Smooth muscle cell (in vitro differentiated cells): ENCODE results near the gene PCDH10. TPM values are rescaled to one million over a fixed set of nuclear protein-coding genes. Genes with fewer than 3 reads are reported as not detected.

Experiments used
- DNase-seq: peaks from one replicate; lab custom pipeline; 2025; ENCODE audit not compliant: unreplicated experiment; lab: John Stamatoyannopoulos, UW
- H2AFZ ChIP-seq: fragments of 200-600 bp; sonication (generic); 2 replicates; pipeline ENCODE4 v1.6.0; 2016; ENCODE audit warnings: antibody characterized with exemption, low read depth, mild to moderate bottlenecking
- H3F3A ChIP-seq: fragments of 200-600 bp; sonication (generic); 2 replicates; pipeline ENCODE4 v1.6.0; 2017; ENCODE audit warnings: antibody characterized with exemption, low read depth
- H3K27ac ChIP-seq: fragments of 200-600 bp; sonication (generic); 2 replicates; pipeline ENCODE4 v1.5.1; 2016; ENCODE audit warnings: low read depth, mild to moderate bottlenecking
- H3K27me3 ChIP-seq: fragments of 200-600 bp; sonication (generic); 2 replicates; pipeline ENCODE4 v1.6.1; 2016; ENCODE audit warnings: low read depth, mild to moderate bottlenecking
- H3K36me3 ChIP-seq: fragments of 200-600 bp; sonication (generic); 2 replicates; pipeline ENCODE4 v1.5.1; 2016; ENCODE audit warnings: low read depth
- H3K4me1 ChIP-seq: fragments of 200-600 bp; sonication (generic); 2 replicates; pipeline ENCODE4 v1.5.1; 2016; ENCODE audit warnings: low read depth
- H3K4me2 ChIP-seq: fragments of 200-600 bp; sonication (generic); 2 replicates; pipeline ENCODE4 v1.6.0; 2016; ENCODE audit warnings: mild to moderate bottlenecking
- H3K4me3 ChIP-seq: fragments of 200-600 bp; sonication (generic); 2 replicates; pipeline ENCODE4 v1.5.1; 2016; ENCODE audit warnings: mild to moderate bottlenecking
- H3K79me2 ChIP-seq: fragments of 200-600 bp; sonication (generic); 2 replicates; pipeline ENCODE4 v1.6.0; 2016; ENCODE audit warnings: low read depth, mild to moderate bottlenecking
- H3K9ac ChIP-seq: fragments of 200-600 bp; sonication (generic); 2 replicates; pipeline ENCODE4 v1.6.0; 2016; ENCODE audit warnings: low read depth
- H3K9me3 ChIP-seq: fragments of 200-600 bp; sonication (generic); replicated peaks from 2 replicates; pipeline ENCODE4 v1.5.1; 2016; ENCODE audit warnings: low read depth
- H4K20me1 ChIP-seq: fragments of 200-600 bp; sonication (generic); 2 replicates; pipeline ENCODE4 v1.6.0; 2016; ENCODE audit warnings: low read depth
- WGBS: methylation state at CpG from one replicate; pipeline ENCODE4 v1.1.7; 2016; ENCODE audit warnings: low lambda C conversion rate; 5-methylcytosine and 5-hydroxymethylcytosine counted together
- polyA plus RNA-seq: library from polyadenylated mRNA; unstranded; fragments of >200 nt; fragmentation: Nextera tagmentation; extraction: Ambion mirVana; gene quantifications from 2 replicates; pipeline ENCODE4 v1.2.1, GENCODE V29; 2016
- total RNA-seq: library from RNA; depleted of rRNA; stranded (reverse); fragments of >200 nt; gene quantifications from 2 replicates; pipeline ENCODE4 v1.2.3, GENCODE V29; 2014
- TF ChIP-seq, protein P1 (sequence below): fragments of 200-600 bp; sonication (generic); IDR thresholded peaks from 2 replicates; pipeline ENCODE4 v1.5.1; 2017; ENCODE audit warnings: borderline replicate concordance, mild to moderate bottlenecking, antibody characterized with exemption; ENCODE audit not compliant: insufficient read depth, poor library complexity, severe bottlenecking

PCDH10 gene
- total and polyA plus RNA-seq, 2 experiments from 2014 or later, result 103 to 129 TPM

DNA sequence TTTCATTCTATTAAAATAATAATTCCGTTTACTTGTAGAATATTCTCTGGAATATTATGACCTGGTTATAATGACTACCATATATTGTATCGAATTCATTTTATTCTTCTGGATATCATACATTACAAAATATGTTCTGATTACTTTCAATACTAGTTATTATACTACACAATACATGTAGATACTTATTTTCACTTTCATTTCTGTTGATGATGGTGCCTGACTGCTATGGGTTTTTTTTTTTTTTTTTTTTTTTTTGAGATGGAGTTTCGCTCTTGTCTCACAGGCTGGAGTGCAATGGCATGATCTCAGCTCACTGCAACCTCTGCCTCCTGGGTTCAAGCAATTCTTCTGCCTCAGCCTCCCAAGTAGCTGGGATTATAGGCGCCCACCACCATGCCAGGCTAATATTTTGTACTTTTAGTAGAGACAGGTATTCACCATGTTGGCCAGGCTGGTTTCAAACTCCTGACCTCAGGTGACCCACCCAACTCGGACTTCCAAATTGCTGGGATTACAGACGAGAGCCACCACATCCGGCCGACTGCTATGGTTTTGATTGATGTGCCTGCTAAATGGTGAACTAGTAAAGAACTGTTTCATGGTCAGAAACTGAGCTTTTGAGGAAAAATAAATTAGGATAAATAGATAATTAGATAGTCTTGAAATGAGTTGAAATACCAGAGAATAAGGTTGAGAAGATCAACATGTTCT, 39.5 kb downstream of the PCDH10 start:
- H2AFZ ChIP-seq, result no peak overlapping the region

DNA sequence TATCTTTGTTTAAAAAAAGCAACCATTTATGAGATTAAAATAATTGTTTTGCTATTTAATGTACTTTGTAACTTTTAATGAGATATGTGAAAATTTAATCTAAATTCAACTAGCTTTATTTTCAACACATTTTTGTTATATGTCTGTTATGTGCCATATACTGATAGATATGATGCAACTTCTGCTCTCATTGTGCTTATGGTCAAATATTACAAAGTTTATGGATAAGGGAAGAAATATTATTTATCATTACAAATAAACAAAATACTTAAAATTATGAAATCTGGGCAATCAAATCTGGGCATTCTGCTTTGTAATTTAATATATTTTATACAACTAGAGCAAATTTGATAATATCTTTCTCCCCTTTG, 40.0 kb downstream of the PCDH10 start:
- H3K27ac ChIP-seq, result no peak overlapping the region
- H3K36me3 ChIP-seq, result peaks cover 14% of the 10 kb centered on the region
- no peak for DNase-seq
- no peak overlapping the region for H2AFZ ChIP-seq
- peaks cover 3% of the 10 kb centered on the region for H4K20me1 ChIP-seq
- H3K9ac ChIP-seq, result no peak overlapping the region
- H3K27me3 ChIP-seq, result no peaks in the 10 kb centered on the region
- H3K4me2 ChIP-seq, result no peak overlapping the region
- H3K4me1 ChIP-seq, result no peaks in the 10 kb centered on the region
- H3F3A ChIP-seq, result peaks cover 15% of the 10 kb centered on the region
- no peak overlapping the region for H3K4me3 ChIP-seq
- H3K9me3 ChIP-seq, result no peaks in the 10 kb centered on the region
- TF ChIP-seq, protein P1, sequence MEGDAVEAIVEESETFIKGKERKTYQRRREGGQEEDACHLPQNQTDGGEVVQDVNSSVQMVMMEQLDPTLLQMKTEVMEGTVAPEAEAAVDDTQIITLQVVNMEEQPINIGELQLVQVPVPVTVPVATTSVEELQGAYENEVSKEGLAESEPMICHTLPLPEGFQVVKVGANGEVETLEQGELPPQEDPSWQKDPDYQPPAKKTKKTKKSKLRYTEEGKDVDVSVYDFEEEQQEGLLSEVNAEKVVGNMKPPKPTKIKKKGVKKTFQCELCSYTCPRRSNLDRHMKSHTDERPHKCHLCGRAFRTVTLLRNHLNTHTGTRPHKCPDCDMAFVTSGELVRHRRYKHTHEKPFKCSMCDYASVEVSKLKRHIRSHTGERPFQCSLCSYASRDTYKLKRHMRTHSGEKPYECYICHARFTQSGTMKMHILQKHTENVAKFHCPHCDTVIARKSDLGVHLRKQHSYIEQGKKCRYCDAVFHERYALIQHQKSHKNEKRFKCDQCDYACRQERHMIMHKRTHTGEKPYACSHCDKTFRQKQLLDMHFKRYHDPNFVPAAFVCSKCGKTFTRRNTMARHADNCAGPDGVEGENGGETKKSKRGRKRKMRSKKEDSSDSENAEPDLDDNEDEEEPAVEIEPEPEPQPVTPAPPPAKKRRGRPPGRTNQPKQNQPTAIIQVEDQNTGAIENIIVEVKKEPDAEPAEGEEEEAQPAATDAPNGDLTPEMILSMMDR, result no peak
- peaks cover 11% of the 10 kb centered on the region for H3K79me2 ChIP-seq

More for the DNA sequence above, 39.5 kb downstream of the PCDH10 start:
- Histone ChIP-seq H4K20me1 (peaks cover 3% of the 10 kb centered on the region), H3K9me3 (no peaks in the 10 kb centered on the region), H3K36me3 (peaks cover 14% of the 10 kb centered on the region), H3F3A (peaks cover 15% of the 10 kb centered on the region), H3K4me2 (no peak overlapping the region), H3K4me1 (no peaks in the 10 kb centered on the region), H3K27me3 (no peaks in the 10 kb centered on the region), H3K79me2 (peaks cover 11% of the 10 kb centered on the region), H3K27ac (no peak overlapping the region), H3K9ac (no peak overlapping the region), H3K4me3 (no peak overlapping the region)
- 95% methylated on average over 8 of the region's 8 CpGs for WGBS
- TF ChIP-seq, protein P1, result no peak
- DNase-seq, result no peak

DNA sequence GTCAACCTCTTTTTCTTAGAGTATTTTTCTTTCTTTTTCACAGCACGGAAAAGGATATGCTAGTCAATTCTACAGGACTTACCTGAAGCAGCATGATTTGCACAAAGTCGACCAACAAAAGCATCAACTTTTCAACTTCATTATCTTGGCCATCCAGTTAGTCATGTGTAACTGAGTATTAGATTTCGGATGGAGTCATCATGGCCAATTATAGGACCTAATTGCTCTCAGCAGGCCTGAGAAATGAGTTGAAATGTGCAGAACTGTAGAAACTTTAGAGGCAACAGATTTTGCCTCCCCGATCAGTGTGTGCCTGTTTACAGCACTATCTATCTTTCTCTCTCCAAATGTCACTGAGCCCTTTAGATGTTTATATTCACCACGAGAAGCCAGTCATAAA, 41.0 kb downstream of the PCDH10 start:
- no peak for DNase-seq
- H2AFZ ChIP-seq, result no peak overlapping the region
- TF ChIP-seq, protein P1, result no peak

DNA sequence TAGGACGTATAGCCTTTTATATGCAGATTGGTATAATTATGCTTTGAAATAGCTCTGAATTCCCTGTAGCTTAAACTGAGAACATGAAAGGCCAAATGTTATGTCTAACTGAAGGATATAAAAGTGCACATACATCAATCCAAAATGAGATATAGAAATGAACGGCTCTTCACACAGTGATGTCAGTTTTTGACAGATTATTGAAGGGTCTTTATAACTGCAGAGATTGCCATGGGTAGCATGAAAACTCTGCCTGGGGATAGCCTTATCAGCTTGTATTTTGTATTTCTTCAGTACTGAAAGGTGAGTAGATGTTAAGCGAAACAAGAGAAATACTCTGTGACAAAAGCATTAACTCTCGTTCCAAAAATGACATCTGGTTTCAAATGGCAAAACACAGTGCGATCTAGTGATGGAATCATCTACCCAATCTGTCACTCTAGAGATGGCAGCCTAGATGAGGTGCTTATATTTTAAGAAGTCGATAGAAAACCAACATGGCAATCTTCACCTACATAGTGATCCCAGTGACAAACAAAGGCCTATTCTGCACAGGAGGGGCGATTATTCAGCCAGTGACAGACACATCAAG, 59.7 kb downstream of the PCDH10 start:
- no peak overlapping the region for H2AFZ ChIP-seq
- no peaks in the 10 kb centered on the region for H3K79me2 ChIP-seq
- no peaks in the 10 kb centered on the region for H3K4me1 ChIP-seq
- TF ChIP-seq, protein P1, result no peak
- H3K27ac ChIP-seq, result no peak overlapping the region
- H3K27me3 ChIP-seq, result no peaks in the 10 kb centered on the region
- H3K9ac ChIP-seq, result no peak overlapping the region
- no peak overlapping the region for H3K4me2 ChIP-seq
- H3K36me3 ChIP-seq, result no peaks in the 10 kb centered on the region
- H3K9me3 ChIP-seq, result no peaks in the 10 kb centered on the region
- no peak overlapping the region for H3K4me3 ChIP-seq
- H4K20me1 ChIP-seq, result no peaks in the 10 kb centered on the region
- no peaks in the 10 kb centered on the region for H3F3A ChIP-seq
- no peak for DNase-seq
- WGBS, result 96% methylated on average over 7 of the region's 7 CpGs

More for the DNA sequence above, 41.0 kb downstream of the PCDH10 start:
- Histone ChIP-seq H3K4me1 (no peaks in the 10 kb centered on the region), H3K9ac (no peak overlapping the region), H3K4me3 (no peak overlapping the region), H3K27ac (peak overlapping the region; percentile 8), H3K36me3 (peaks cover 14% of the 10 kb centered on the region), H3K9me3 (no peaks in the 10 kb centered on the region), H3F3A (peaks cover 15% of the 10 kb centered on the region), H4K20me1 (peaks cover 3% of the 10 kb centered on the region), H3K79me2 (peaks cover 11% of the 10 kb centered on the region), H3K27me3 (no peaks in the 10 kb centered on the region), H3K4me2 (no peak overlapping the region)
- 72% methylated on average over 5 of the region's 5 CpGs for WGBS
